Upper lobe of left lung (tissue), 4 donors: ENCODE data around the gene DSE.

Experiments
- CTCF ChIP-seq, 6 experiments: fragments of 450-650 bp in 4 of 6; fragments of 200-600 bp in 2 of 6; sonication (generic) in 2 of 6; IDR thresholded peaks; one replicate each; pipeline ENCODE4 v1.5.1; 2016 to 2019; ENCODE audit warnings: antibody characterized with exemption in 6 of 6
- POLR2AphosphoS5 ChIP-seq, 2 donors: sonication (generic); formaldehyde crosslinking; IDR thresholded peaks; one replicate each; pipeline ENCODE4 v1.5.1; 2017; ENCODE audit warnings: antibody characterized with exemption in 2 of 2

GRCh38 chr6:116375262-116375661 lies 4.5 kb downstream of the DSE start:
- TF ChIP-seq POLR2AphosphoS5 (IDR thresholded peaks at IDR 0.05) (no peak), CTCF (IDR thresholded peaks at IDR 0.05) (no peak)
